Measurements from ENCODE around the gene MED13L.

The MED13L gene

DNA sequence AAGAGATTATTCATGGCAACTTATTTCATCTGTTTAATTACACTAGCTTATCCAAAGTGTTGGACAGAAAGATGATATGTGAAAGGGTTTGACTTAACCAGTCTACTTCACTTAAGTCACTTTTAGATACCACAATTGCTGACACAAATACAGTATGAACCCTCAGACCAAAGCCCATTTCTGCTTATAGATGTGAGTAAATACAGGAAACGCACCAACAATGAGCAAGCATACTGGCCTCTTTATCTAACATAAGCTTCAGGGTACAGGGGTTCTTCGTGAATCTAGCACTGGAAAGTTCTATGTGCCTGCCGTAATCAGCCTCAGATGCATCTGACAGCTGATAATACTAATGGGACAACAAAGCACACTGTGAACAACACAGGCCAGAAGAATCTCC is 209.6 kb downstream of the MED13L start:
- intact Hi-C loops (cut with DNase I; ENCODE audit: low total_unique reads): no loop called here
- no peak overlapping the region for H3K4me3 ChIP-seq
- H3K27ac ChIP-seq: no peak overlapping the region
- H3K36me3 ChIP-seq: no peaks in the 10 kb centered on the region
- TF ChIP-seq, protein P1, sequence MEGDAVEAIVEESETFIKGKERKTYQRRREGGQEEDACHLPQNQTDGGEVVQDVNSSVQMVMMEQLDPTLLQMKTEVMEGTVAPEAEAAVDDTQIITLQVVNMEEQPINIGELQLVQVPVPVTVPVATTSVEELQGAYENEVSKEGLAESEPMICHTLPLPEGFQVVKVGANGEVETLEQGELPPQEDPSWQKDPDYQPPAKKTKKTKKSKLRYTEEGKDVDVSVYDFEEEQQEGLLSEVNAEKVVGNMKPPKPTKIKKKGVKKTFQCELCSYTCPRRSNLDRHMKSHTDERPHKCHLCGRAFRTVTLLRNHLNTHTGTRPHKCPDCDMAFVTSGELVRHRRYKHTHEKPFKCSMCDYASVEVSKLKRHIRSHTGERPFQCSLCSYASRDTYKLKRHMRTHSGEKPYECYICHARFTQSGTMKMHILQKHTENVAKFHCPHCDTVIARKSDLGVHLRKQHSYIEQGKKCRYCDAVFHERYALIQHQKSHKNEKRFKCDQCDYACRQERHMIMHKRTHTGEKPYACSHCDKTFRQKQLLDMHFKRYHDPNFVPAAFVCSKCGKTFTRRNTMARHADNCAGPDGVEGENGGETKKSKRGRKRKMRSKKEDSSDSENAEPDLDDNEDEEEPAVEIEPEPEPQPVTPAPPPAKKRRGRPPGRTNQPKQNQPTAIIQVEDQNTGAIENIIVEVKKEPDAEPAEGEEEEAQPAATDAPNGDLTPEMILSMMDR (IDR thresholded peaks at IDR 0.05): no peak
- no peak for DNase-seq
- peaks cover 0 to 50% (median 21%) of the 10 kb centered on the region in 4 donors for H3K4me1 ChIP-seq
- H3K27me3 ChIP-seq: no peaks in the 10 kb centered on the region
- H3K9me3 ChIP-seq: no peaks in the 10 kb centered on the region

DNA sequence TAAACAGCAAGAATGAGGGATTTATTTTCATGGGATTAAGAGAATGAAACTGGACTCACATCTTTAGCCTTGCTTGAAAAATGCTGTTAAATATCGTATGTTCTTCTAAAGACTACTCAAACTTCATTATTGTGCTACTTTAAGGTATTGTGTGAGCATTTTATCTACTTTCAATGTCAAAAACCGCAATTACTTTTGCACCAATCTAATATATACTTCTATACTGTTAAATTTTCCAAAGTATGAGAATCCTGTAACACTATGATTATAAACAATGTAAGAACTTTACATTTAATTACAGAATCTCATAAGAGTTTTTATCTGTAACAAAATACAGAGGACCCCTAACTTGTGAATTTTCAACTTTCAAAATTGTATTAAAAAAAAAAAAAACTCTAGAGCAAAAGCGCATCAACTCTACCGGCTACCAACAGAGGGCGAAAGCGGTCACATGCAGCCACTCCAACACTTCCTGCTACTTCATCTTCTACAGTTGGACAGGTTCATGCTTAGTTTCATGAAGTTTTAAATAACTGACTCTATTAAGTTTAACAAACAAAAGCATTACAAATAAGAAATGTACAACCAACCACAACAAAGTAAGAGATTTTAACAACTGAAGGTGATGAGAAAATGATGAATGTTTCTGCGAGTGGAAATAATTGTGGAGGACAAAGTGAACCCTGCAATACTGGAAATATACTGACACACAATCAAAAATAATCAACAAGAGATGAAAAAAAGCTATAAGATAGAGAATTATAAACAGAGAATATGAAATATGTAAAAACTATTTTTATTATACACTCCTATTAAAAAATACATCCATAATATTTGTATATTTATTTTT is 210.9 kb downstream of the MED13L start:
- H3K27ac ChIP-seq: no peak overlapping the region

DNA sequence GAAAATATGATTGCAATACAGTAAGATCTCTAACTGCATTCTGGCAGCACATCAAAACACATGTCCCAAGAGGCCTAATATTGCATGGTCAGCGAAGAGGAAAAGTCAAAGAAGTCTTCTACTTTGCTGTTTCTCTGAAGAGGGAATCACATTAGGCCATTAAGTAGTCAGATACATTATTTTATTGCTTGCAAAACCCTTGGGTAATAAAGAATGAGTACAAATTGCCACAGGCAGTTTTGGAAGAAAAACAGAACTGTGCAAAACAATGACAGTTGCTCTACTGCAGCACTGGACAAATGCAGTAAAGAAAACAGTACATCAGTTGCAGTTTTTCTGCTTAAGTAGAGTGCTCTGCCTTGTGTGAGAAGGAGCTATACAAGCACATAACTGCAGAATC is 211.9 kb downstream of the MED13L start:
- no peaks in the 10 kb centered on the region for H3K36me3 ChIP-seq
- intact Hi-C loops (cut with DNase I; ENCODE audit: low total_unique reads): no loop called here
- TF ChIP-seq, protein P1 (IDR thresholded peaks at IDR 0.05): no peak
- no peak for DNase-seq
- no peaks in the 10 kb centered on the region for H3K27me3 ChIP-seq
- H3K9me3 ChIP-seq: no peaks in the 10 kb centered on the region
- no peak overlapping the region for H3K4me3 ChIP-seq
- no peak overlapping the region for H3K27ac ChIP-seq
- H3K4me1 ChIP-seq: peaks cover 0 to 55% (median 26%) of the 10 kb centered on the region in 4 donors

More for the DNA sequence above, 210.9 kb downstream of the MED13L start:
- Histone ChIP-seq H3K4me1 (peaks cover 0 to 56% (median 26%) of the 10 kb centered on the region in 4 donors), H3K27me3 (no peaks in the 10 kb centered on the region), H3K4me3 (no peak overlapping the region), H3K9me3 (no peaks in the 10 kb centered on the region), H3K36me3 (no peaks in the 10 kb centered on the region)
- intact Hi-C loops (cut with DNase I; ENCODE audit: low total_unique reads): no loop called here
- DNase-seq: peak in 1 of 2 donors; percentile 33
- TF ChIP-seq, protein P1 (IDR thresholded peaks at IDR 0.05): peak; percentile 39 to 62

DNA sequence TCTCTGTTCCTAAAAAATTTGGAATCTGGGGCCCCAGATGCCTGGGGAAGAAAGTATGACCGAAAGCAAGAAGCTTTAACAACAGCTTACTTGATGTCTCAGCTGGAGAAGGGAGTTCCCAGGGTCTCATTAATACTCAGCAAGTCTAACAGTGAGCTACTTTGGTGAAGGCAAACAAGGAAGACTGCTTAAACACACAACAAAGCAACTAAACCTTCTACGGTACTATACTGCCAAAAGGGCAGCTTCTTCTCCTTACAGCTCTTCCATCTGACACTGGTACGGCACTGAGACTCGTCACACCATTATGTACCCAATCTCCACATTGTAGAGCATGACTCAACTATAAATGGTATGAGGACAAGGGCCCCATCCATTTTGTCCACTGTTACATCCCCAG is 213.0 kb downstream of the MED13L start:
- Histone ChIP-seq H3K36me3 (no peaks in the 10 kb centered on the region), H3K4me3 (no peak overlapping the region), H3K4me1 (peaks cover 0 to 51% (median 22%) of the 10 kb centered on the region in 4 donors), H3K27ac (no peak overlapping the region), H3K9me3 (no peaks in the 10 kb centered on the region), H3K27me3 (no peaks in the 10 kb centered on the region)
- TF ChIP-seq, protein P1 (IDR thresholded peaks at IDR 0.05): no peak
- intact Hi-C loops (cut with DNase I; ENCODE audit: low total_unique reads): no loop called here
- DNase-seq: no peak

DNA sequence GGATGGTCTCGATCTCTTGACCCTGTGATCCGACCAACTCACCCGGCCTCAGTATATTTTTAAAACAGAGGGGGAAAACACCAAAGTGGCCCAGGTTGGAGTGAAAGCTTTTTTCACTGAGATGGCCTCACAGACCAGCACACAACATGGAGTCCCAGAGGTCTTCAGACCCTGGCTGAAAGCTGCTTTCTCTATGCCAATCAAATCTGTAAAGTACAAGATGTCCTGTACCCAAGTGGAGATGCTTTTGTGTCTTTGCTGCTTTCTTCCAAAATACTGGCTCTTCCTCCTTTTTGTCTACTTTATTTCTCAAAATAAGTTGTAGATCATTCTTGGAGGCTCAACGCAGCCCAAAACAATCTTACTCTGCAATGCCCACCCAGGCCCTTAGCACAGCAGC is 214.8 kb downstream of the MED13L start:
- no peak for DNase-seq
- intact Hi-C loops (cut with DNase I; ENCODE audit: low total_unique reads): no loop called here
- Histone ChIP-seq H3K4me3 (no peak overlapping the region), H3K4me1 (peaks cover 0 to 53% (median 16%) of the 10 kb centered on the region in 4 donors), H3K27me3 (no peaks in the 10 kb centered on the region), H3K9me3 (no peaks in the 10 kb centered on the region), H3K27ac (no peak overlapping the region), H3K36me3 (no peaks in the 10 kb centered on the region)
- TF ChIP-seq, protein P1 (IDR thresholded peaks at IDR 0.05): no peak

All from tibial artery (tissue), 4 donors.